DOHH2 (cell line): Measurements from ENCODE around the gene TTC6.

ENCODE experiments used
- EZH2phosphoT487 ChIP-seq: fragments of 200-600 bp; sonication (generic); IDR thresholded peaks from 2 replicates; pipeline ENCODE4 v1.6.1; 2017; ENCODE audit warnings: borderline replicate concordance, mild to moderate bottlenecking, antibody characterized with exemption, low read length, moderate library complexity, mixed read lengths
- TF ChIP-seq, protein P1 (sequence below): fragments of 200-600 bp; sonication (generic); IDR thresholded peaks from one replicate; pipeline ENCODE4 v1.5.1; 2014; ENCODE audit warnings: antibody characterized with exemption, mild to moderate bottlenecking, low read depth, low read length; ENCODE audit not compliant: poor library complexity, severe bottlenecking

GRCh38 chr14:37558740-37559139 is 36.7 kb upstream of the TTC6 start:
- TF ChIP-seq, protein P1, sequence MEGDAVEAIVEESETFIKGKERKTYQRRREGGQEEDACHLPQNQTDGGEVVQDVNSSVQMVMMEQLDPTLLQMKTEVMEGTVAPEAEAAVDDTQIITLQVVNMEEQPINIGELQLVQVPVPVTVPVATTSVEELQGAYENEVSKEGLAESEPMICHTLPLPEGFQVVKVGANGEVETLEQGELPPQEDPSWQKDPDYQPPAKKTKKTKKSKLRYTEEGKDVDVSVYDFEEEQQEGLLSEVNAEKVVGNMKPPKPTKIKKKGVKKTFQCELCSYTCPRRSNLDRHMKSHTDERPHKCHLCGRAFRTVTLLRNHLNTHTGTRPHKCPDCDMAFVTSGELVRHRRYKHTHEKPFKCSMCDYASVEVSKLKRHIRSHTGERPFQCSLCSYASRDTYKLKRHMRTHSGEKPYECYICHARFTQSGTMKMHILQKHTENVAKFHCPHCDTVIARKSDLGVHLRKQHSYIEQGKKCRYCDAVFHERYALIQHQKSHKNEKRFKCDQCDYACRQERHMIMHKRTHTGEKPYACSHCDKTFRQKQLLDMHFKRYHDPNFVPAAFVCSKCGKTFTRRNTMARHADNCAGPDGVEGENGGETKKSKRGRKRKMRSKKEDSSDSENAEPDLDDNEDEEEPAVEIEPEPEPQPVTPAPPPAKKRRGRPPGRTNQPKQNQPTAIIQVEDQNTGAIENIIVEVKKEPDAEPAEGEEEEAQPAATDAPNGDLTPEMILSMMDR, result no peak
- TF ChIP-seq EZH2phosphoT487, result no peak
